Adipocyte (in vitro differentiated cells): ENCODE measurements around the gene FBXW12.

ENCODE experiments used
- DNase-seq: peaks from one replicate; pipeline ENCODE4 v3.0.0-alpha.2; 2015; ENCODE audit warnings: low read depth
- H3K27me3 ChIP-seq: replicated peaks from 2 replicates; pipeline ENCODE4 v1.7.0; 2013; ENCODE audit warnings: mild to moderate bottlenecking, low read length, moderate library complexity; ENCODE audit not compliant: control insufficient read depth, insufficient read depth
- H3K36me3 ChIP-seq: 2 replicates; pipeline ENCODE4 v1.7.0; 2013; ENCODE audit warnings: low read length, mild to moderate bottlenecking, moderate library complexity; ENCODE audit not compliant: control insufficient read depth, insufficient read depth, severe bottlenecking
- H3K4me1 ChIP-seq: 2 replicates; pipeline ENCODE4 v1.7.0; 2013; ENCODE audit warnings: mild to moderate bottlenecking, low read length, moderate library complexity; ENCODE audit not compliant: control insufficient read depth, insufficient read depth
- H3K4me3 ChIP-seq: 2 replicates; pipeline ENCODE4 v1.7.0; 2013; ENCODE audit warnings: mild to moderate bottlenecking, low read length, moderate library complexity
- H3K9ac ChIP-seq: 2 replicates; pipeline ENCODE4 v1.7.0; 2013; ENCODE audit warnings: mild to moderate bottlenecking, low read length, moderate library complexity
- H3K9me3 ChIP-seq: 2 replicates; pipeline ENCODE4 v1.7.0; 2013; ENCODE audit warnings: mild to moderate bottlenecking, low read length, moderate library complexity; ENCODE audit not compliant: control insufficient read depth

The FBXW12 gene

GRCh38 chr3:48403533-48404439 is 31.8 kb downstream of the FBXW12 start:
- H3K36me3 ChIP-seq = peaks cover 28% of the 10 kb centered on the region
- DNase-seq = no peak
- peaks cover 17% of the 10 kb centered on the region for H3K4me1 ChIP-seq
- no peaks in the 10 kb centered on the region for H3K27me3 ChIP-seq
- no peak overlapping the region for H3K4me3 ChIP-seq
- no peak overlapping the region for H3K9ac ChIP-seq
- no peaks in the 10 kb centered on the region for H3K9me3 ChIP-seq

DNA sequence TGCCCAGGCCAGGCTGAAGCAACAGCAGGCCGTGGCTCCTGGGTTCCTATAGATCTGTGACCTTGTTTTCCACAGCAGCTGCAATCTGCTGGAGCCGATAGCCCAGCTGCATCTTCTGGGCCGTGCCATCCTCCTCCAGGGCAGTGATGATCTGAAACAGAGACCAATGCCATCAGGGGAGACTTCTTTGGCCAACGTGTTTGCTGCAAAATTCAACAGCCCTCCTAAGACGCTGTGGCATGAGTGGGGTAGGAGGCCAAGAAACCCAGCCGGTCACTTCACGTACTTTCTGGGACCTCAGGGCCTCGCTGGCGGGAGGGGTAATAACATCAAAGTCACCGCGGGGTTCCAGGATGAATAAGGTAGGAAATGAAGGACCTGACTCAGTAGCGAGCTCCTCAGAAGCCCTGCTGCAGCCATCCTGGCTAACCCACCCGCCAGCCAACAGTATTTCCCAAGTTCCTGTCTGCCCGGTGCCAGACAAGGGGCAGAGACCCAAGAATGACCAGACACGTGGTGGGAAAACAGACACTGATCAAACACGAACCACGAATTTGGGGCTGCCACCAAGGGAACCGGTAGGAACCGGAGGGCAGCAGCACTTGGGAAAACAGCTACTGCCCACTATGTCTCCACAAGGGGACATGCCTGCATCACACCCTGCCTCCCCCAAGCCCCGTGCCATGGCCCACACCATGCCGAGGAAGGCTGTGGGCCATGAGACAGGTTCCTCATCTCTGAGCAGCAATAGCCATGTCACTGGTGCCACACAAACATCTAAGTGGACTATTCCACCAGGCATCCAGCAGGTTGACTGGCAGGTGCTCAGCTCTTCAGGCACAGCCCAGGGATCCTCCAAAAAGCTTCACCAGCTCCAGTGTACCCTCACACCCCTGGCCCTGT is 32.7 kb downstream of the FBXW12 start:
- no peak overlapping the region for H3K9ac ChIP-seq
- peaks cover 37% of the 10 kb centered on the region for H3K36me3 ChIP-seq
- H3K9me3 ChIP-seq = no peaks in the 10 kb centered on the region
- DNase-seq = no peak
- H3K27me3 ChIP-seq = no peaks in the 10 kb centered on the region
- H3K4me1 ChIP-seq = peaks cover 17% of the 10 kb centered on the region
- H3K4me3 ChIP-seq = no peak overlapping the region

- Histone ChIP-seq H3K4me1 (peaks cover 17% of the 10 kb centered on the region), H3K9ac (no peak overlapping the region), H3K4me3 (no peak overlapping the region), H3K36me3 (peaks cover 44% of the 10 kb centered on the region), H3K27me3 (no peaks in the 10 kb centered on the region), H3K9me3 (no peaks in the 10 kb centered on the region)
- no peak for DNase-seq
Measured at GRCh38 chr3:48405343-48405881, 33.4 kb downstream of the FBXW12 start.

- Histone ChIP-seq H3K9ac (no peak overlapping the region), H3K4me3 (no peak overlapping the region), H3K9me3 (no peaks in the 10 kb centered on the region), H3K27me3 (no peaks in the 10 kb centered on the region), H3K4me1 (peaks cover 17% of the 10 kb centered on the region), H3K36me3 (peaks cover 49% of the 10 kb centered on the region)
- DNase-seq = no peak
Measured at GRCh38 chr3:48405971-48406370, 34.0 kb downstream of the FBXW12 start.

DNA sequence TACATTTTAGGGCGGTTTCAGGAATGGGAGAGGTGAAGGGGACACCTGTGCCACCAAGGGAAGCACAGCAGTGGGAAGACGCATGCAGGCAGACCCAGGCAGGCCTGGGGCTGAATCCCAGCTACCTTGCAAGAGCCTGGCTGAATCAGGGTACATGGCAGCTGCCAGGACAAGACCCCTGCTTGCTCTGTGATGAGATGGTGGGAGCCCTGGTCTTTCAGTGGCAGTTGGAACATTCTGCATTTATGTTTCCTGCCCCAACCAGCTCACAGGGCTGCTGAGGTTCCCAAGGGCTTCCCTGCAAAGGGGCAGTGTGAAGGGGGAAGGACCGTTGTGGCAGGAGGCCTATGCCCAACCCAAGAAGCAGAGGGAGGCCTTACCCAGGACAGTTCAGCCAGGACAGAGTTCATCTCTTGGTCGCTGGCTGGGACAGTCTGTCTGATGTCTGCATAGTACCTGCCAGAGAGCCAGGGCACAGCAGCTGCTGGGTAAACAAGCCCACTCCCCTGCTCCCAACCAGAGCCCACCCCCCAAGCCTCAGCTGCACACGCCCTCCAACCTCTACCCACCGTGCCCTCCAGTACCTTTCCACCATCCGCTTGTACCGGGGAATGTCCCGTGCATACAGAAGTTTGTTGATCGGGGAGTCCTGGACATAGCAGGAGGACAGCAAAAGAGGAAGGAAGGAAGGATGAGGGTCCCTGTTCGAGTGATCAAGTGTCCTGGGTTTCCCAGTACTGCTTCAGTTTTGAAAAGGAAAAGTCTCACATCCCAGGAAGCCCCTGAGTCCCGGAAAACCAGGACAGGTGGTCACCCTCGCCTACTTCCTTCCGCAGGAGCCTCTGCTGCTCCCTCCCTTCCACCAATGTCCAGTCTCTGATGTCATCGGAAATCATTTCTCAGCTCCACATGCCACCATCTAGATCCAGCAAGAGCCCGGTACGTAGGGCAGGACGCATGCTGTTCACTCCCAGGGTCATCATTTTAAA is 34.7 kb downstream of the FBXW12 start:
- Histone ChIP-seq H3K9ac (no peak overlapping the region), H3K4me1 (peaks cover 13% of the 10 kb centered on the region), H3K36me3 (peaks cover 57% of the 10 kb centered on the region), H3K9me3 (no peaks in the 10 kb centered on the region), H3K4me3 (no peak overlapping the region), H3K27me3 (no peaks in the 10 kb centered on the region)
- DNase-seq = no peak

DNA sequence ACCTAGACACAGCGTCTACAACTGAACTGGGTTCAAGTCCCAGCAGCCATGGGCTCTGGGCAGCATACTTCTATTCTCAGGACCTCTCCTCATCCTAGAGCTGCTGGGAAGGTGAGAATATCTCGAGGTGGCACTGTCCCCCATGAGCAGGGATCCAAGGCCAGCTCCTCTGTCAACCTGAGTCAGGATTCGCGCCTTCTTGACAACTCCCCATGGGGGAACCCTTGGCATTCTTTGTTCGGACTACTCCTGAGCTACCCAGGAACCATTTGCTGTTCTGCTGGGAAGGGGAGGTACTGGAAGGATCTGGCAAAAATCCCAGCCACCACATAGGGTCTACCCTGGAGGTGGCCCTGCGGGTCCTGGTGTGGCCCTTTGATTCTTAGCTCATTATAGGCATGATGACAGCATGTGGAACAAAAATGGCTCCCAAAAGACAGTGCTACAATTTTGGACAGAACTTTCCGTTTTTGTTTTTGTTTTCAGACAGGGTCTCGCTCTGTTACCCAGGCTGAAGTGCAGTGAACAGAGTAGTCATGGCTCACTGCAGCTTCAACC is 35.6 kb downstream of the FBXW12 start:
- peaks cover 66% of the 10 kb centered on the region for H3K36me3 ChIP-seq
- DNase-seq = no peak

GRCh38 chr3:48408823-48409281 is 36.8 kb downstream of the FBXW12 start:
- no peaks in the 10 kb centered on the region for H3K4me1 ChIP-seq
- no peak overlapping the region for H3K4me3 ChIP-seq
- no peaks in the 10 kb centered on the region for H3K9me3 ChIP-seq
- no peaks in the 10 kb centered on the region for H3K27me3 ChIP-seq
- H3K36me3 ChIP-seq = peaks cover 76% of the 10 kb centered on the region
- no peak overlapping the region for H3K9ac ChIP-seq
- no peak for DNase-seq

More for the DNA sequence above, 35.6 kb downstream of the FBXW12 start:
- H3K9ac ChIP-seq = no peak overlapping the region
- H3K27me3 ChIP-seq = no peaks in the 10 kb centered on the region
- H3K4me3 ChIP-seq = no peak overlapping the region
- H3K9me3 ChIP-seq = no peaks in the 10 kb centered on the region
- peaks cover 4% of the 10 kb centered on the region for H3K4me1 ChIP-seq

DNA sequence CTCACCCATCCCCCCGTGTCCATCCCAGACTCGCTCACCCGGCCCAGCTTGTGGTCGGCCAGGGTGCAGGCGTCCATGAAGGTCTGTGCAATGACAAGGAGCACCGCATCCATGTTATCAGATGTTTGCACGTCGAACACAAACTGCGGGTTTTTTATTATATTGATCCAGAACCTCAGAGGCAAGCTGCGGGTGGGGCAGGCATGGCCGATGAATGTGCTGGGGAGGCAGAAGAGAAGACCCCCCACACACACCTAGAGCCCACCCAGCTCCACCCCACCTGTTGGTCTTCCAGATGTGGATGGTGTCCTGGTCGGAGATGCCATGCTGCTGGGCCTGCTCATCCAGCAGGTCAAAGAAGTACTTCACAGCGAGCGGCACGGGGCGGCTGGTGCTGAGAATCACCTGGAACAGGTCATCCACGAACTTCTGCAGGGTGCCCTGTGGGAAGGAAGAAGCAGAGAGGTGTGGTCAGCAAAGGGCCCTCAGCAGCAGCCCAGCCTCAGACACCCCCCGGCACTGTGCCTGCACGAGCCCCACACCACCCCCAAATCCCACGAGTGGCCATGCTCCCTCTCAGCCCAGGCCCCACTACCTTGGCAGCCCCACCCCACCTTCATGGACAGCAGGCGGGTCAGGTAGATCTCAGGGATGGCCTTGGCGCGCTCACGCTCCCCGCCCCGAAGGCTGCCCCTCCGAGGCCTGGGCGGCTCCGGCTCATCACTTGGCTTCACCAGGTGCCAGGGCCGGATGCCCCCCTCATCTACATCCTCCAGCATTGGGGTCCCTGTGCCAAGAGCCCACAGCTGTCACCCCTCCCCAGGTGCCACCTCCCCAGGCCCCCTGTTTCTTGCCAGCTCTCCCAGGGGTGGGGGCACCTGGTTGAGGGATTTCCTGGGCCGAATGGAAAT is 37.5 kb downstream of the FBXW12 start:
- no peak overlapping the region for H3K9ac ChIP-seq
- no peak overlapping the region for H3K4me3 ChIP-seq
- H3K27me3 ChIP-seq = no peaks in the 10 kb centered on the region
- no peaks in the 10 kb centered on the region for H3K4me1 ChIP-seq
- no peak for DNase-seq
- peaks cover 77% of the 10 kb centered on the region for H3K36me3 ChIP-seq
- H3K9me3 ChIP-seq = no peaks in the 10 kb centered on the region

GRCh38 chr3:48410205-48411040 is 38.4 kb downstream of the FBXW12 start:
- no peak overlapping the region for H3K9ac ChIP-seq
- no peak for DNase-seq
- H3K27me3 ChIP-seq = no peaks in the 10 kb centered on the region
- no peaks in the 10 kb centered on the region for H3K4me1 ChIP-seq
- H3K4me3 ChIP-seq = no peak overlapping the region
- H3K9me3 ChIP-seq = no peaks in the 10 kb centered on the region
- H3K36me3 ChIP-seq = peaks cover 85% of the 10 kb centered on the region
